Prostate gland (tissue), 2 donors: ENCODE data around the gene HSP90AB1. TPM values are rescaled to one million over a fixed set of nuclear protein-coding genes. Genes with fewer than 3 reads are reported as not detected.

Experiments used
- DNase-seq: peaks from one replicate; pipeline ENCODE4 v3.0.0-alpha.2; 2019; ENCODE audit warnings: low spot score
- H3K27ac ChIP-seq, 2 donors: fragments of 200-600 bp; sonication (generic); 2 replicates each; pipeline ENCODE4 v1.5.1; 2017 to 2019
- H3K27me3 ChIP-seq: fragments of 200-600 bp; sonication (generic); replicated peaks from 2 replicates; pipeline ENCODE4 v1.5.1; 2019; ENCODE audit not compliant: insufficient read depth
- H3K36me3 ChIP-seq, 2 donors: fragments of 200-600 bp; sonication (generic); 1 replicate in 1 of 2; 2 replicates in 1 of 2; pipeline versions ENCODE4 v1.5.1 to v1.8.1; 2017 to 2019
- H3K4me1 ChIP-seq: fragments of 200-600 bp; sonication (generic); replicated peaks from 2 replicates; pipeline ENCODE4 v1.5.1; 2019
- H3K4me3 ChIP-seq, 2 donors: fragments of 200-600 bp; sonication (generic); 2 replicates each; pipeline ENCODE4 v1.5.1; 2017 to 2019
- H3K9me3 ChIP-seq: fragments of 200-600 bp; sonication (generic); 2 replicates; pipeline ENCODE4 v1.5.1; 2017
- POLR2A ChIP-seq: fragments of 450-650 bp; IDR thresholded peaks from one replicate; pipeline ENCODE4 v1.6.1; 2016; ENCODE audit warnings: antibody characterized with exemption, mild to moderate bottlenecking
- POLR2AphosphoS5 ChIP-seq: sonication (generic); formaldehyde crosslinking; IDR thresholded peaks from one replicate; pipeline ENCODE4 v1.6.1; 2017; ENCODE audit warnings: antibody characterized with exemption
- WGBS: methylation state at CpG from one replicate; pipeline ENCODE4 v1.1.5; 2018; 5-methylcytosine and 5-hydroxymethylcytosine counted together
- intact Hi-C: fragments of 100-400 bp; cut with DNase I; formaldehyde crosslinking; loops from one replicate; pipeline ENCODE4 v1.14.2; 2022
- total RNA-seq, 2 donors: library from RNA; depleted of rRNA; stranded (reverse); fragments of >200 nt; gene quantifications; one replicate each; pipeline ENCODE4 v1.1.0, GENCODE V29; 2016
- TF ChIP-seq, protein P1 (sequence below), 4 experiments: fragments of 200-600 bp in 2 of 4; fragments of 450-650 bp in 2 of 4; sonication (generic) in 2 of 4; IDR thresholded peaks; 1 replicate in 3 of 4; 2 replicates in 1 of 4; pipeline ENCODE4 v1.5.1; 2016 to 2019; ENCODE audit warnings: antibody characterized with exemption in 4 of 4, mild to moderate bottlenecking in 2 of 4, moderate library complexity in 2 of 4

HSP90AB1 gene
- total RNA-seq, 2 donors from 2014 or later = 650 to 805 TPM

DNA sequence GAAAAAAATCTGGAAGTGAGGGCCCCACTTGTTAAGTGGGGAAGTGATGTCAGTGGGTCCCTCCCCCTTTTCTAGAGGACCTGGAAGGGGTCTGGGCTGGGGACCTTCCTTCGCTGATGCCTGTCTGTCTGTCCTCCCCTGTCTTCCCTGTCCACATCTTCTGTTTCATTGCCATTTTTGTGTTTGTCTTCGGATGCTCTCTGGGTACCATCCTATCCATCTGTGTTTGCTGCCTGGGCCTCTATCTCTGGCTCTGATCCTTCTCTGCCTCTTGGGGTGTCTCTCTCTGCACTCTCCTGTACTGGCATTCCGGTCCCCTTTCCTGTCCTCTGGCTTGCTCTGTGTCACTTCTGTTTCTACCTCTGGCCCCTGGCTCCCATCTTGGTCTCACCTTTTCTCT lies 25.6 kb downstream of the HSP90AB1 start:
- no peaks in the 10 kb centered on the region for H3K4me1 ChIP-seq
- H3K4me3 ChIP-seq = no peak overlapping the region
- H3K9me3 ChIP-seq = no peaks in the 10 kb centered on the region
- no peak overlapping the region for H3K27ac ChIP-seq
- 84% methylated on average over 3 of the region's 3 CpGs for WGBS
- TF ChIP-seq POLR2A = no peak
- TF ChIP-seq, protein P1, sequence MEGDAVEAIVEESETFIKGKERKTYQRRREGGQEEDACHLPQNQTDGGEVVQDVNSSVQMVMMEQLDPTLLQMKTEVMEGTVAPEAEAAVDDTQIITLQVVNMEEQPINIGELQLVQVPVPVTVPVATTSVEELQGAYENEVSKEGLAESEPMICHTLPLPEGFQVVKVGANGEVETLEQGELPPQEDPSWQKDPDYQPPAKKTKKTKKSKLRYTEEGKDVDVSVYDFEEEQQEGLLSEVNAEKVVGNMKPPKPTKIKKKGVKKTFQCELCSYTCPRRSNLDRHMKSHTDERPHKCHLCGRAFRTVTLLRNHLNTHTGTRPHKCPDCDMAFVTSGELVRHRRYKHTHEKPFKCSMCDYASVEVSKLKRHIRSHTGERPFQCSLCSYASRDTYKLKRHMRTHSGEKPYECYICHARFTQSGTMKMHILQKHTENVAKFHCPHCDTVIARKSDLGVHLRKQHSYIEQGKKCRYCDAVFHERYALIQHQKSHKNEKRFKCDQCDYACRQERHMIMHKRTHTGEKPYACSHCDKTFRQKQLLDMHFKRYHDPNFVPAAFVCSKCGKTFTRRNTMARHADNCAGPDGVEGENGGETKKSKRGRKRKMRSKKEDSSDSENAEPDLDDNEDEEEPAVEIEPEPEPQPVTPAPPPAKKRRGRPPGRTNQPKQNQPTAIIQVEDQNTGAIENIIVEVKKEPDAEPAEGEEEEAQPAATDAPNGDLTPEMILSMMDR (IDR thresholded peaks at IDR 0.05) = no peak
- no peak for TF ChIP-seq POLR2AphosphoS5
- intact Hi-C loops = no loop called here
- no peaks in the 10 kb centered on the region for H3K36me3 ChIP-seq
- H3K27me3 ChIP-seq = peaks cover 5% of the 10 kb centered on the region
- DNase-seq = no peak

- H3K27me3 ChIP-seq = peaks cover 5% of the 10 kb centered on the region
- no peaks in the 10 kb centered on the region for H3K9me3 ChIP-seq
- no peaks in the 10 kb centered on the region for H3K36me3 ChIP-seq
- TF ChIP-seq POLR2AphosphoS5 (no peak), POLR2A (no peak)
- TF ChIP-seq, protein P1 (IDR thresholded peaks at IDR 0.05) = no peak
- 81% methylated on average over 23 of the region's 23 CpGs for WGBS
- no peaks in the 10 kb centered on the region for H3K4me1 ChIP-seq
- DNase-seq = no peak
- no peak overlapping the region for H3K27ac ChIP-seq
- no peak overlapping the region for H3K4me3 ChIP-seq
- intact Hi-C loops = no loop called here
Measured at GRCh38 chr6:44272999-44273566, 26.2 kb downstream of the HSP90AB1 start.

GRCh38 chr6:44273617-44274016 lies 26.7 kb downstream of the HSP90AB1 start:
- Histone ChIP-seq H3K36me3 (no peaks in the 10 kb centered on the region), H3K4me3 (no peak overlapping the region), H3K9me3 (no peaks in the 10 kb centered on the region), H3K27me3 (peaks cover 5% of the 10 kb centered on the region), H3K27ac (no peak overlapping the region), H3K4me1 (no peaks in the 10 kb centered on the region)
- WGBS = 70% methylated on average over 1 of the region's 1 CpG
- intact Hi-C loops = no loop called here
- DNase-seq = no peak
- TF ChIP-seq POLR2A = no peak
- TF ChIP-seq, protein P1 (IDR thresholded peaks at IDR 0.05) = no peak
- no peak for TF ChIP-seq POLR2AphosphoS5

- H3K4me1 ChIP-seq = no peaks in the 10 kb centered on the region
- WGBS = 72% methylated on average over 57 of the region's 59 CpGs
- intact Hi-C loops = no loop called here
- DNase-seq = no peak
- no peaks in the 10 kb centered on the region for H3K9me3 ChIP-seq
- H3K27ac ChIP-seq = no peak overlapping the region
- peaks cover 5% of the 10 kb centered on the region for H3K27me3 ChIP-seq
- H3K36me3 ChIP-seq = no peaks in the 10 kb centered on the region
- TF ChIP-seq, protein P1 (IDR thresholded peaks at IDR 0.05) = no peak
- TF ChIP-seq POLR2A = no peak
- no peak for TF ChIP-seq POLR2AphosphoS5
- no peak overlapping the region for H3K4me3 ChIP-seq
Measured at GRCh38 chr6:44275271-44275748, 28.4 kb downstream of the HSP90AB1 start.
